ENCODE results near the gene PITRM1.

PITRM1 gene

DNA sequence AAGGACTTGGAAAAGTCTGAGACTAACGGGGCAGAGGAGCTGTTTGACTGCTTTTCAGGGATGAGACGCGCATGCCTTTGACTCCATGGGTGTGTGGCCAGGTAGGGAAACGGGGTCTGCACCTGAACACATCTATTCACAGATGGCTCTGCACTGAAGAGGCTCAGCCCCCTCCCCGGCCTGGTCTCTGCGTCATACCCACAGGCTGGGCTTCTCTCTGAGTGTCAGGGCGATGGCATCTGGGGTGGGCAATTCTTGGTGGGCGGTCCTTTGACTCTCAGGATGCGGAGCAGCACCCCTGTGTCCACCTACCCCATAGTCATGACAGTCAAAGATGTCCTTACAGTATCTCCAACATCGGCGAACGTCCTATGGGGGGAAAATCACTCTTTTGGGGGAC is 82.2 kb downstream of the PITRM1 start:
- DNase-seq, result no peak
- POLR2A ChIA-PET, result no interaction called here
- H3K36me3 ChIP-seq (ENCODE audit: control insufficient read depth in 4 of 4, insufficient read depth in 4 of 4, low read length in 3 of 4), result peaks cover 3 to 47% (median 6%) of the 10 kb centered on the region in 4 experiments
- peaks cover 5 to 47% (median 23%) of the 10 kb centered on the region in 4 experiments for H3K4me1 ChIP-seq (ENCODE audit: control extremely low read depth in 1 of 4, control insufficient read depth in 4 of 4, insufficient read depth in 4 of 4, low read length in 3 of 4)
- no peak overlapping the region for H3K4me3 ChIP-seq (ENCODE audit: control insufficient read depth in 1 of 7, extremely low read depth in 1 of 7, insufficient read depth in 4 of 7, low read depth in 2 of 7, low read length in 6 of 7)
- no peak overlapping the region for H3K27ac ChIP-seq (ENCODE audit: insufficient read depth in 1 of 2, low read depth in 1 of 2, low read length in 2 of 2, poor library complexity in 1 of 2, severe bottlenecking in 2 of 2)
- CTCF ChIA-PET, result interaction anchor here (1.4 to 1.5 kb wide), 2 partner anchors 9 to 19 kb away, joined by 3 to 6 read pairs; no protein-coding TSS in a partner anchor
- WGBS (ENCODE audit: insufficient coverage), result 95% methylated on average over 9 of the region's 12 CpGs
- H3K27me3 ChIP-seq (replicated peaks in 2 of 5; ENCODE audit: control insufficient read depth in 4 of 5, insufficient read depth in 5 of 5, low read length in 4 of 5), result no peaks in the 10 kb centered on the region
- H3K9me3 ChIP-seq (ENCODE audit: control extremely low read depth in 1 of 5, control insufficient read depth in 4 of 5, insufficient read depth in 2 of 5, low read depth in 1 of 5, low read length in 4 of 5), result no peaks in the 10 kb centered on the region

Data from common myeloid progenitor, CD34-positive (primary cell).